Measurements from ENCODE around the gene LEMD2.

DNA sequence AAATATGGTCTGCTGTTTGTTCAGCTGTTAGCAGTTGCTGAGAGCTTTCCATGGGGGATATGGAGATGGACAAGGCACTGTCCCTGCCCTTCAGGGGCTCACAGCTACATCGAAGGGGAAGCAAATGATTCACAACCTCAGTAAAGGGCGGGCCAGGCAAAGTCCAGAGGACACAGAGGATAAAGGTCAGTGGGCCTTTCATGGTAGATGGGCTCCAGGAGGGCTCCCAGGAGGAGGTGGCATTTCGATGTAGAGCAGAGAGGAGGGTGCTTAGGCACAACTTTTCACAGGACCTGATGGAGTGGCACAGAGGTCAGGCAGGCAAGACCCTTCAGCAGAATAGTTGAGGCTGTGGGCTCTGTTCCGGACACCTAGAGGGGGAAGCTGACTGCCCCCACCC is 30.1 kb upstream of the LEMD2 start:
- TF ChIP-seq CTCF (IDR thresholded peaks at IDR 0.05 in 8 of 11, conservative IDR thresholded peaks at IDR 0.05 in 3 of 11) (no peak), POLR2AphosphoS5 (IDR thresholded peaks at IDR 0.05) (no peak), POLR2A (IDR thresholded peaks at IDR 0.05) (no peak)
